Measurements from ENCODE around the gene ST7.

DNA sequence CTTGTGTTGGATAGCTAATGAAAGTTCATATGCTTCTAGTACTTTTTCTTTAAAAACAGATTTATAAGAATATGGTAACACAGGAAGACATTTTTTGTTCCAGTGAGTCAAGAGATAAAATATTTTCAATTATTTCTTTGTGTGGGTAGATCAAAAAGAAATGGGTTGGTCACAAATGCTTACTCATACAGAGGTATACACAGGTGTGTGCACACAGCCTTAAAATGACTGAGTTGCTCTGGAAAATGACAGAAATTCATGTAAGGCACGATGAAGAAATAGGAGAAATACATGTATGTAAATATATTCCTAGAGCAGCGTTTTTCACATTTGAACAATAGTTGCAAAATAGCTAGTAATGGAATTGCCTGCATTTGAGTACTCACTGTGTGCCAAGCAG is 66.0 kb downstream of the ST7 start:
- TF ChIP-seq CTCF (IDR thresholded peaks at IDR 0.05; ENCODE audit: poor library complexity, severe bottlenecking), result no peak
- TF ChIP-seq POLR2AphosphoS5 (IDR thresholded peaks at IDR 0.05), result no peak
- TF ChIP-seq MXI1 (conservative IDR thresholded peaks at IDR 0.05; ENCODE audit: poor library complexity, severe bottlenecking), result no peak
- TF ChIP-seq, protein P1, sequence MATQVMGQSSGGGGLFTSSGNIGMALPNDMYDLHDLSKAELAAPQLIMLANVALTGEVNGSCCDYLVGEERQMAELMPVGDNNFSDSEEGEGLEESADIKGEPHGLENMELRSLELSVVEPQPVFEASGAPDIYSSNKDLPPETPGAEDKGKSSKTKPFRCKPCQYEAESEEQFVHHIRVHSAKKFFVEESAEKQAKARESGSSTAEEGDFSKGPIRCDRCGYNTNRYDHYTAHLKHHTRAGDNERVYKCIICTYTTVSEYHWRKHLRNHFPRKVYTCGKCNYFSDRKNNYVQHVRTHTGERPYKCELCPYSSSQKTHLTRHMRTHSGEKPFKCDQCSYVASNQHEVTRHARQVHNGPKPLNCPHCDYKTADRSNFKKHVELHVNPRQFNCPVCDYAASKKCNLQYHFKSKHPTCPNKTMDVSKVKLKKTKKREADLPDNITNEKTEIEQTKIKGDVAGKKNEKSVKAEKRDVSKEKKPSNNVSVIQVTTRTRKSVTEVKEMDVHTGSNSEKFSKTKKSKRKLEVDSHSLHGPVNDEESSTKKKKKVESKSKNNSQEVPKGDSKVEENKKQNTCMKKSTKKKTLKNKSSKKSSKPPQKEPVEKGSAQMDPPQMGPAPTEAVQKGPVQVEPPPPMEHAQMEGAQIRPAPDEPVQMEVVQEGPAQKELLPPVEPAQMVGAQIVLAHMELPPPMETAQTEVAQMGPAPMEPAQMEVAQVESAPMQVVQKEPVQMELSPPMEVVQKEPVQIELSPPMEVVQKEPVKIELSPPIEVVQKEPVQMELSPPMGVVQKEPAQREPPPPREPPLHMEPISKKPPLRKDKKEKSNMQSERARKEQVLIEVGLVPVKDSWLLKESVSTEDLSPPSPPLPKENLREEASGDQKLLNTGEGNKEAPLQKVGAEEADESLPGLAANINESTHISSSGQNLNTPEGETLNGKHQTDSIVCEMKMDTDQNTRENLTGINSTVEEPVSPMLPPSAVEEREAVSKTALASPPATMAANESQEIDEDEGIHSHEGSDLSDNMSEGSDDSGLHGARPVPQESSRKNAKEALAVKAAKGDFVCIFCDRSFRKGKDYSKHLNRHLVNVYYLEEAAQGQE (IDR thresholded peaks at IDR 0.05; ENCODE audit: borderline replicate concordance), result no peak
- no peak for TF ChIP-seq SMC3 (conservative IDR thresholded peaks at IDR 0.05; ENCODE audit: poor library complexity)
- no peak for TF ChIP-seq TAF1 (IDR thresholded peaks at IDR 0.05; ENCODE audit: low read depth)
